ENCODE measurements around the gene FLNB.

Gene FLNB

GRCh38 chr3:58008141-58009025 lies at the start of gene FLNB:
FLNB (plus strand) TSS chr3:58008422; CDS start chr3:58008565, 143 bp downstream.
- peak; percentile 98 for DNase-seq (ENCODE audit: low spot score)

GRCh38 chr3:57958642-57959422 lies 49.4 kb upstream of the FLNB start:
- peak; percentile 51 for DNase-seq (ENCODE audit: low spot score)

GRCh38 chr3:57959423-57960173 lies 48.6 kb upstream of the FLNB start:
- no peak for DNase-seq (ENCODE audit: low spot score)

GRCh38 chr3:57960174-57960505 lies 48.1 kb upstream of the FLNB start:
- no peak for DNase-seq (ENCODE audit: low spot score)

- DNase-seq (ENCODE audit: low spot score) = no peak
Observed at GRCh38 chr3:57961177-57961827, 46.9 kb upstream of the FLNB start.

GRCh38 chr3:57961828-57962447 lies 46.3 kb upstream of the FLNB start:
- peak; percentile 49 for DNase-seq (ENCODE audit: low spot score)

GRCh38 chr3:57962448-57962834 lies 45.8 kb upstream of the FLNB start:
- DNase-seq (ENCODE audit: low spot score) = no peak

GRCh38 chr3:57963811-57964346 lies 44.3 kb upstream of the FLNB start:
- no peak for DNase-seq (ENCODE audit: low spot score)

- DNase-seq (ENCODE audit: low spot score) = no peak
Observed at GRCh38 chr3:57966829-57967228, 41.4 kb upstream of the FLNB start.

GRCh38 chr3:57967590-57967989 lies 40.6 kb upstream of the FLNB start:
- DNase-seq (ENCODE audit: low spot score) = no peak

- no peak for DNase-seq (ENCODE audit: low spot score)
Observed at GRCh38 chr3:57968501-57968900, 39.7 kb upstream of the FLNB start.

- DNase-seq (ENCODE audit: low spot score) = no peak
Observed at GRCh38 chr3:57971975-57972374, 36.2 kb upstream of the FLNB start.

- DNase-seq (ENCODE audit: low spot score) = no peak
Observed at GRCh38 chr3:57972531-57973111, 35.6 kb upstream of the FLNB start.

- no peak for DNase-seq (ENCODE audit: low spot score)
Observed at GRCh38 chr3:57973715-57974477, 34.3 kb upstream of the FLNB start.

- DNase-seq (ENCODE audit: low spot score) = peak; percentile 91
Observed at GRCh38 chr3:57974796-57975388, 33.3 kb upstream of the FLNB start.

GRCh38 chr3:57977818-57978235 lies 30.4 kb upstream of the FLNB start:
- no peak for DNase-seq (ENCODE audit: low spot score)

GRCh38 chr3:57978316-57978715 lies 29.9 kb upstream of the FLNB start:
- peak; percentile 34 for DNase-seq (ENCODE audit: low spot score)

- DNase-seq (ENCODE audit: low spot score) = no peak
Observed at GRCh38 chr3:57980416-57980815, 27.8 kb upstream of the FLNB start.

GRCh38 chr3:57981483-57982087 lies 26.6 kb upstream of the FLNB start:
- DNase-seq (ENCODE audit: low spot score) = no peak
